Nephron (organoid): ENCODE results near the gene TMEM184B.
A peak's percentile ranks its signal among the peaks of the same experiment; 100 is the strongest.

Experiments used
- H3K27ac Mint-ChIP-seq, 3 experiments: 2 replicates each; pipeline ENCODE4 v1.8.0; 2020; ENCODE audit warnings: mixed read lengths in 3 of 3, mild to moderate bottlenecking in 2 of 3, moderate library complexity in 1 of 3
- H3K27me3 Mint-ChIP-seq: 2 replicates; pipeline ENCODE4 v1.8.0; 2021; ENCODE audit warnings: low read depth, mild to moderate bottlenecking, moderate library complexity, mixed read lengths
- H3K36me3 Mint-ChIP-seq: 2 replicates; pipeline ENCODE4 v1.8.0; 2020; ENCODE audit warnings: low read depth, mixed read lengths
- H3K4me1 Mint-ChIP-seq: 2 replicates; pipeline ENCODE4 v1.8.0; 2020; ENCODE audit warnings: mixed read lengths
- H3K4me3 Mint-ChIP-seq, 3 experiments: 2 replicates each; pipeline ENCODE4 v1.8.0; 2020; ENCODE audit warnings: mild to moderate bottlenecking in 3 of 3, mixed read lengths in 3 of 3, moderate library complexity in 2 of 3
- H3K9me3 Mint-ChIP-seq: 2 replicates; pipeline ENCODE4 v1.8.0; 2020; ENCODE audit warnings: mixed read lengths
- TF ChIP-seq, protein P1 (sequence below), 3 experiments: fragments of 200-600 bp; sonication (generic); IDR thresholded peaks; one replicate each; pipeline ENCODE4 v1.5.0; 2021; ENCODE audit warnings: antibody characterized with exemption in 3 of 3; ENCODE audit not compliant: unreplicated experiment in 3 of 3

Gene TMEM184B

DNA sequence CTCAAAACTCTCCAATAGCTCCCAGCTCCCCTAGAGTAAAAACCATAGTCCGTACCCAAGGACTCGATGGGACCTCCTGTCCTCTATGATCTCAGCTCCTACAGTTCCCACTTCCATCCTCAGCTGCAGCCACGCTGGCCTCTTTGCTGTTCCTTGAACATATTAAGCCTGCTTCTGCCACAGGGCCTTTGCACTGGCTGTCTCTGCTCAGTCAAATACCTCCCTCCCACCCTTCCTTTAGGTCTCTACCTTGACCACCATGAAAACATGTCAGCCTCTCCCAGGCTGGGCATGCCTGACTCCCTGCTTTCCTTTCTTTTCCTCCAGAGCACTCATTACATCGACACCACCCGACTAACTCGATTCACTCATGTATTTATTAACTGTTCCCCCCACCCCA, 24.5 kb downstream of the TMEM184B start:
- H3K36me3 Mint-ChIP-seq, result peaks cover 44% of the 10 kb centered on the region
- H3K9me3 Mint-ChIP-seq, result no peaks in the 10 kb centered on the region
- H3K27me3 Mint-ChIP-seq, result peaks cover 4% of the 10 kb centered on the region
- H3K4me1 Mint-ChIP-seq, result peaks cover 37% of the 10 kb centered on the region
- TF ChIP-seq, protein P1, sequence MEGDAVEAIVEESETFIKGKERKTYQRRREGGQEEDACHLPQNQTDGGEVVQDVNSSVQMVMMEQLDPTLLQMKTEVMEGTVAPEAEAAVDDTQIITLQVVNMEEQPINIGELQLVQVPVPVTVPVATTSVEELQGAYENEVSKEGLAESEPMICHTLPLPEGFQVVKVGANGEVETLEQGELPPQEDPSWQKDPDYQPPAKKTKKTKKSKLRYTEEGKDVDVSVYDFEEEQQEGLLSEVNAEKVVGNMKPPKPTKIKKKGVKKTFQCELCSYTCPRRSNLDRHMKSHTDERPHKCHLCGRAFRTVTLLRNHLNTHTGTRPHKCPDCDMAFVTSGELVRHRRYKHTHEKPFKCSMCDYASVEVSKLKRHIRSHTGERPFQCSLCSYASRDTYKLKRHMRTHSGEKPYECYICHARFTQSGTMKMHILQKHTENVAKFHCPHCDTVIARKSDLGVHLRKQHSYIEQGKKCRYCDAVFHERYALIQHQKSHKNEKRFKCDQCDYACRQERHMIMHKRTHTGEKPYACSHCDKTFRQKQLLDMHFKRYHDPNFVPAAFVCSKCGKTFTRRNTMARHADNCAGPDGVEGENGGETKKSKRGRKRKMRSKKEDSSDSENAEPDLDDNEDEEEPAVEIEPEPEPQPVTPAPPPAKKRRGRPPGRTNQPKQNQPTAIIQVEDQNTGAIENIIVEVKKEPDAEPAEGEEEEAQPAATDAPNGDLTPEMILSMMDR (IDR thresholded peaks at IDR 0.05; ENCODE audit: unreplicated experiment in 3 of 3), result no peak
- H3K4me3 Mint-ChIP-seq, result no peak overlapping the region
- no peak overlapping the region for H3K27ac Mint-ChIP-seq

DNA sequence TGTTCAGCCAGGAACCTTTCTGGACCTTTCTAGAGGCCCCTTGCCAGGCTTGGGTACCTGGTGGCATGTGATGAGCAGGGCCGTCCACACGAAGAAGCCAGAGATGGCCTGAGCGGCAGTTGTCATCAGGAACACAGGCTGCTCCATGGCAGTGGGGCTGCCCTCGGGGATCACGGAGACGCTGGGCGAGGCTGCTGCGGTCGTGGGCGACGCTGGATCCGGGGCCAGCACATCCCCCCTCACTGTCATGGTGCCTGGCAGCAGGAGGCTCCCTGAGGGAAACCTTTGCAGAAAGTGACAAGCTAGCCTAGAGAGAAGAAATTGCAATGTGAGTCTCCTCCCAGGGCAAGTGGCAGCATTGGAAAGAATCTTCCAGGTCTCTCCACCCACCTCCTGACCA, 25.1 kb downstream of the TMEM184B start:
- peaks cover 4% of the 10 kb centered on the region for H3K27me3 Mint-ChIP-seq
- peaks cover 44% of the 10 kb centered on the region for H3K36me3 Mint-ChIP-seq
- H3K27ac Mint-ChIP-seq, result no peak overlapping the region
- TF ChIP-seq, protein P1 (IDR thresholded peaks at IDR 0.05; ENCODE audit: unreplicated experiment in 3 of 3), result no peak
- H3K4me1 Mint-ChIP-seq, result peaks cover 37% of the 10 kb centered on the region
- H3K9me3 Mint-ChIP-seq, result no peaks in the 10 kb centered on the region
- no peak overlapping the region for H3K4me3 Mint-ChIP-seq

DNA sequence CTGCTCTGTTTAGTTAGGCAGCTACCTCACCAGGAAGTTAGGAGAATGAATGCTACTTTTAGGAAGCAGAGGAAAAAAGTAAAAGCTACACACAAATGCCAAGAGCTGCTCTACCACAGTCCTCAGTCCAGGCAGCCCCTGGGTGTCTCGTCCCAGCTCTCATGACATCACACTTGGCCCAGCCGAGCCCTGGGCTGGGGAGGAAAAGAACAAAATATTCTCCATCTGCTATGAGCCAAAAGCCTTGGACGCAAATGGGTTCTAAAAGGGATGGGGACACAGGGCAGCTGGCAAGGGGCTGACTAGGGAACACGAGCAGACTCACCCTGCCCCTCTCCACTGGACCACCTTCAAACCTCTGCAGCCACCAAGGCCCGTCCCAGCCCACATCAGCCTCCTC, 26.1 kb downstream of the TMEM184B start:
- H3K36me3 Mint-ChIP-seq, result peaks cover 44% of the 10 kb centered on the region
- TF ChIP-seq, protein P1 (IDR thresholded peaks at IDR 0.05; ENCODE audit: unreplicated experiment in 3 of 3), result no peak
- no peak overlapping the region for H3K4me3 Mint-ChIP-seq
- peaks cover 41% of the 10 kb centered on the region for H3K4me1 Mint-ChIP-seq
- H3K27ac Mint-ChIP-seq, result peak overlapping the region in 1 of 3 experiments; percentile 42
- peaks cover 4% of the 10 kb centered on the region for H3K27me3 Mint-ChIP-seq
- H3K9me3 Mint-ChIP-seq, result no peaks in the 10 kb centered on the region

DNA sequence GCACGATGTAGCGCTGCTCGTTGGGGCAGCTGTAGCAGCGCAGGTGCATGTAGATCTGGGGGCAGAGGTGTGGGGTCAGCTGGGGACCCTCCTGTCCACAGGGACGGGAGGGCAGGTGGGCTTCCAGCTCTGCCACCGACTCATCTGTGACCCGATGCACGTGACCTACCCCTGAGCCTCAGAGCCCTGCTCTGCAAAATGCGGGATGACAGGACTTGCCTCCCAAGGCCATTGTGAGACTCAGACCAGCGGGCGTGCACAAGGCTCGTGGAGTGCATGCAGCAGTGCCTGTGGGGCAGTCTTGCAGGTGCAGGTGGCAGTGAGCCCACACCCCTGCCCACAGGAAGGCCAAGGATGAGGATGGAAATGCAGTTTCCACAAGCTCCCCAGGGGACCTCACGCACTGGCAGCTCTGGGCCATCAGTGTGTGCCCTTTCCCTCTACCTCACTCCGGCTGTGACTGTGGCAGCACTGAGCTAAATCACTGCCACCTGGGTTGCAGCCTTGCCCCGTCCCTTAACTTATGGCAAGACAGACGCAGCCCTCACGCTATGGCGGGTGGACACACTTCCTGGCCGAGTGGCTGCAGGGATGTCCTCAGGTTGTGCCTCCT, 26.7 kb downstream of the TMEM184B start:
- Mint-ChIP-seq H3K4me3 (no peak overlapping the region), H3K27me3 (peaks cover 4% of the 10 kb centered on the region), H3K4me1 (peaks cover 41% of the 10 kb centered on the region), H3K9me3 (no peaks in the 10 kb centered on the region), H3K27ac (no peak overlapping the region), H3K36me3 (peaks cover 44% of the 10 kb centered on the region)
- TF ChIP-seq, protein P1 (IDR thresholded peaks at IDR 0.05; ENCODE audit: unreplicated experiment in 3 of 3), result no peak

DNA sequence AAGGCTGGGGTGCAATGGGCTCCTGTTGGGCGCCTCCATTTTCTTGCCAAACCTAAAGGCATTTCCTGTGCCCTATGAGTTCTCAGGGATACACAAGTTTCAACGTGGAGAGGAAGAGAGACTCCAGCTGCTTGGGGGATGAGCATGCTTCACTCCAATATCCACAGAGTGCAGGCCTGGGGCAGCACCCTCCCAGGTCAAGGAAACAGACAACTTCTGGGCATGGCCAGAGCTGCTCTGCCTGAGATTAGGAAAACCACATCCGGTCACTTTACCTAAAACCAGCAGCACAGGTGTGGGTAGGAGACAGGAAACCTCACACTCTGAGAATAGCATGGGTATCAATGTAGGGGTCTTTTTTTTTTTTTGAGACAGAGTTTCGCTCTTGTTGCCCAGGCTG, 28.7 kb downstream of the TMEM184B start:
- TF ChIP-seq, protein P1 (IDR thresholded peaks at IDR 0.05; ENCODE audit: unreplicated experiment in 3 of 3), result no peak
- Mint-ChIP-seq H3K9me3 (no peaks in the 10 kb centered on the region), H3K36me3 (peaks cover 42% of the 10 kb centered on the region)

More for the DNA sequence above, 28.7 kb downstream of the TMEM184B start:
- Mint-ChIP-seq H3K4me3 (no peak overlapping the region), H3K27me3 (peaks cover 4% of the 10 kb centered on the region), H3K27ac (no peak overlapping the region), H3K4me1 (peaks cover 49% of the 10 kb centered on the region)
